ENCODE measurements around the gene ADARB2.

The ADARB2 gene

GRCh38 chr10:1367938-1368841, 369.1 kb downstream of the ADARB2 start:
- Histone ChIP-seq H3K4me1 (ENCODE audit: control insufficient read depth, insufficient read depth, low read length) (no peaks in the 10 kb centered on the region), H3K27ac (ENCODE audit: extremely low read depth, low read depth, low read length) (no peak overlapping the region), H3K9me3 (ENCODE audit: control insufficient read depth, insufficient read depth, low read depth, low read length) (no peaks in the 10 kb centered on the region), H3K36me3 (ENCODE audit: control insufficient read depth in 2 of 2, insufficient read depth in 1 of 2, low read length in 2 of 2) (no peaks in the 10 kb centered on the region), H3K4me3 (ENCODE audit: low read depth, low read length) (no peak overlapping the region)
- TF ChIP-seq ZNF223 (tag by site-specific recombination; IDR thresholded peaks at IDR 0.05) (no peak), ZNF394 (tag by site-specific recombination; IDR thresholded peaks at IDR 0.05; ENCODE audit: borderline replicate concordance) (no peak), ZBTB17 (tag by site-specific recombination; IDR thresholded peaks at IDR 0.05) (no peak), GLI2 (tag by site-specific recombination; IDR thresholded peaks at IDR 0.05; ENCODE audit: borderline replicate concordance, low read depth) (no peak), ZNF280C (tag by site-specific recombination; IDR thresholded peaks at IDR 0.05) (no peak), ZSCAN23 (tag by site-specific recombination; IDR thresholded peaks at IDR 0.05) (no peak), ZFP37 (tag by site-specific recombination; IDR thresholded peaks at IDR 0.05) (no peak), ZNF558 (tag by site-specific recombination; IDR thresholded peaks at IDR 0.05) (no peak), ZNF664 (tag by site-specific recombination; IDR thresholded peaks at IDR 0.05) (no peak), ZIC2 (tag by site-specific recombination; IDR thresholded peaks at IDR 0.05) (no peak), ZNF639 (tag by site-specific recombination; IDR thresholded peaks at IDR 0.05) (no peak), TRIM28 (IDR thresholded peaks at IDR 0.05; ENCODE audit: borderline replicate concordance, low read length) (no peak), ZNF19 (tag by site-specific recombination; IDR thresholded peaks at IDR 0.05; ENCODE audit: low read depth) (no peak), ZNF214 (tag by site-specific recombination; IDR thresholded peaks at IDR 0.05; ENCODE audit: borderline replicate concordance) (no peak), ZBTB48 (tag by site-specific recombination; IDR thresholded peaks at IDR 0.05) (no peak), ZNF211 (tag by site-specific recombination; IDR thresholded peaks at IDR 0.05; ENCODE audit: low read depth) (no peak)
- ChIA-PET POLR2A (no interaction called here), CTCF (interaction anchor here (0.6 to 2.2 kb wide), 24 partner anchors 8 to 883 kb away, joined by 3 to 11 read pairs (median 3); no protein-coding TSS in a partner anchor)

GRCh38 chr10:1366811-1367425, 370.4 kb downstream of the ADARB2 start:
- ChIA-PET POLR2A (no interaction called here), CTCF (interaction anchor here (0.6 to 1.4 kb wide), 2 partner anchors 9 to 257 kb away, joined by 3 read pairs; no protein-coding TSS in a partner anchor)
- TF ChIP-seq ZNF174 (tag by site-specific recombination; IDR thresholded peaks at IDR 0.05) (no peak), ZBTB1 (tag by site-specific recombination; IDR thresholded peaks at IDR 0.05) (no peak), ZIC2 (tag by site-specific recombination; IDR thresholded peaks at IDR 0.05) (no peak), SALL2 (tag by site-specific recombination; IDR thresholded peaks at IDR 0.05; ENCODE audit: borderline replicate concordance) (no peak), ZNF391 (tag by site-specific recombination; IDR thresholded peaks at IDR 0.05; ENCODE audit: borderline replicate concordance, low read depth) (no peak), GFI1B (tag by site-specific recombination; IDR thresholded peaks at IDR 0.05) (no peak), SP3 (tag by site-specific recombination; IDR thresholded peaks at IDR 0.05) (no peak), ZNF394 (tag by site-specific recombination; IDR thresholded peaks at IDR 0.05; ENCODE audit: borderline replicate concordance) (no peak)
- Histone ChIP-seq H3K9me3 (ENCODE audit: control insufficient read depth, insufficient read depth, low read depth, low read length) (no peaks in the 10 kb centered on the region), H3K27ac (ENCODE audit: extremely low read depth, low read depth, low read length) (no peak overlapping the region), H3K36me3 (ENCODE audit: control insufficient read depth in 2 of 2, insufficient read depth in 1 of 2, low read length in 2 of 2) (no peaks in the 10 kb centered on the region), H3K4me3 (ENCODE audit: low read depth, low read length) (no peak overlapping the region), H3K4me1 (ENCODE audit: control insufficient read depth, insufficient read depth, low read length) (no peaks in the 10 kb centered on the region)
